ENCODE results near the gene PTPRN2. TPM values are rescaled to one million over a fixed set of nuclear protein-coding genes. Genes with fewer than 3 reads are reported as not detected.

Gene PTPRN2
- total and polyA plus RNA-seq, 7 donors = 0.47 to 0.82 (median 0.51) TPM

GRCh38 chr7:157500171-157500960 is 1087.3 kb downstream of the PTPRN2 start:
- intact Hi-C loops (cut with DNase I) = no loop called here
- Histone ChIP-seq H3K4me1 (no peaks in the 10 kb centered on the region), H3K4me3 (no peak overlapping the region), H3K9me3 (no peaks in the 10 kb centered on the region), H3K27me3 (ENCODE audit: insufficient read depth in 3 of 3, low read length in 2 of 3) (peaks cover 0 to 8% (median 0%) of the 10 kb centered on the region in 3 donors), H3K36me3 (ENCODE audit: insufficient read depth in 1 of 2, low read depth in 1 of 2) (no peaks in the 10 kb centered on the region), H3K27ac (no peak overlapping the region)
- no peak for TF ChIP-seq CTCF (IDR thresholded peaks at IDR 0.05)
- no peak for ATAC-seq
- peak in 1 of 2 donors; percentile 18 for DNase-seq
- WGBS, 3 donors = 85 to 89% (median 87%) methylated on average over 30 to 32 of the region's 32 CpGs

- intact Hi-C loops (cut with DNase I) = no loop called here
- ATAC-seq = no peak
- Histone ChIP-seq H3K9me3 (no peaks in the 10 kb centered on the region), H3K36me3 (ENCODE audit: insufficient read depth in 1 of 2, low read depth in 1 of 2) (no peaks in the 10 kb centered on the region), H3K27ac (no peak overlapping the region), H3K4me1 (no peaks in the 10 kb centered on the region), H3K4me3 (no peak overlapping the region), H3K27me3 (ENCODE audit: insufficient read depth in 3 of 3, low read length in 2 of 3) (peaks cover 0 to 11% (median 2%) of the 10 kb centered on the region in 3 donors)
- WGBS, 3 donors = 74 to 83% (median 82%) methylated on average over 9 of the region's 9 CpGs
- TF ChIP-seq CTCF (IDR thresholded peaks at IDR 0.05) = no peak
- peak in 1 of 2 donors; percentile 35 for DNase-seq
Observed at GRCh38 chr7:157499835-157500153, 1087.8 kb downstream of the PTPRN2 start.

- WGBS, 3 donors = 75 to 79% (median 75%) methylated on average over 27 of the region's 27 CpGs
- Histone ChIP-seq H3K4me1 (no peaks in the 10 kb centered on the region), H3K36me3 (ENCODE audit: insufficient read depth in 1 of 2, low read depth in 1 of 2) (no peaks in the 10 kb centered on the region), H3K27me3 (ENCODE audit: insufficient read depth in 3 of 3, low read length in 2 of 3) (peaks cover 0 to 15% (median 5%) of the 10 kb centered on the region in 3 donors), H3K27ac (no peak overlapping the region), H3K9me3 (no peaks in the 10 kb centered on the region), H3K4me3 (no peak overlapping the region)
- TF ChIP-seq CTCF (IDR thresholded peaks at IDR 0.05) = no peak
- peak in 1 of 2 donors; percentile 47 for DNase-seq
- ATAC-seq = no peak
- intact Hi-C loops (cut with DNase I) = no loop called here
Observed at GRCh38 chr7:157499121-157499834, 1088.3 kb downstream of the PTPRN2 start.

GRCh38 chr7:157498657-157499056 is 1089.0 kb downstream of the PTPRN2 start:
- no peak for TF ChIP-seq CTCF (IDR thresholded peaks at IDR 0.05)
- WGBS, 3 donors = 74 to 80% (median 78%) methylated on average over 12 of the region's 12 CpGs
- Histone ChIP-seq H3K4me1 (no peaks in the 10 kb centered on the region), H3K27me3 (ENCODE audit: insufficient read depth in 3 of 3, low read length in 2 of 3) (peaks cover 0 to 19% (median 5%) of the 10 kb centered on the region in 3 donors), H3K36me3 (ENCODE audit: insufficient read depth in 1 of 2, low read depth in 1 of 2) (no peaks in the 10 kb centered on the region), H3K27ac (no peak overlapping the region), H3K9me3 (no peaks in the 10 kb centered on the region), H3K4me3 (no peak overlapping the region)
- DNase-seq (peak in 1 of 2 donors; percentile 21), ATAC-seq (no peak)
- intact Hi-C loops (cut with DNase I) = no loop called here

Measured in psoas muscle (tissue), 8 donors.